Body of pancreas (tissue), 4 donors: ENCODE data around the gene NEDD4L.

ENCODE experiments used
- CTCF ChIP-seq, 7 experiments: fragments of 450-650 bp in 4 of 7; fragments of 200-600 bp in 3 of 7; sonication (generic) in 3 of 7; IDR thresholded peaks; one replicate each; pipeline ENCODE4 v1.5.1; 2016 to 2019; ENCODE audit warnings: antibody characterized with exemption in 7 of 7
- POLR2A ChIP-seq, 3 donors: fragments of 450-650 bp; IDR thresholded peaks; one replicate each; pipeline ENCODE4 v1.6.1; 2016; ENCODE audit warnings: antibody characterized with exemption in 3 of 3, mild to moderate bottlenecking in 2 of 3

- TF ChIP-seq CTCF (IDR thresholded peaks at IDR 0.05) (no peak), POLR2A (IDR thresholded peaks at IDR 0.05) (no peak)
Observed at GRCh38 chr18:58175786-58176176, 131.8 kb downstream of the NEDD4L start.
